ENCODE results near the gene MYH9.

GRCh38 chr22:36376265-36376664 lies 11.5 kb downstream of the MYH9 start:
- TF ChIP-seq CTCF (IDR thresholded peaks at IDR 0.05; ENCODE audit: poor library complexity, severe bottlenecking) (no peak), TAF1 (IDR thresholded peaks at IDR 0.05; ENCODE audit: low read depth) (no peak), RAD21 (conservative IDR thresholded peaks at IDR 0.05) (no peak), EZH2 (IDR thresholded peaks at IDR 0.05; ENCODE audit: borderline replicate concordance, insufficient read depth, low read length, poor library complexity, severe bottlenecking) (no peak)
